AG10803 (cell line): ENCODE measurements around the gene MSX2.

Experiments
- DNase-seq: peaks from one replicate; pipeline ENCODE4 v3.0.0; 2010; ENCODE audit warnings: low read depth
- H3K4me3 ChIP-seq: 2 replicates; pipeline ENCODE4 v1.5.1; 2011; ENCODE audit warnings: mild to moderate bottlenecking, low read length, control low read depth
- TF ChIP-seq, protein P1 (sequence below): conservative IDR thresholded peaks from 2 replicates; pipeline ENCODE4 v1.5.1; 2011; ENCODE audit warnings: mild to moderate bottlenecking, low read length, control low read depth, inconsistent platforms

The MSX2 gene

DNA sequence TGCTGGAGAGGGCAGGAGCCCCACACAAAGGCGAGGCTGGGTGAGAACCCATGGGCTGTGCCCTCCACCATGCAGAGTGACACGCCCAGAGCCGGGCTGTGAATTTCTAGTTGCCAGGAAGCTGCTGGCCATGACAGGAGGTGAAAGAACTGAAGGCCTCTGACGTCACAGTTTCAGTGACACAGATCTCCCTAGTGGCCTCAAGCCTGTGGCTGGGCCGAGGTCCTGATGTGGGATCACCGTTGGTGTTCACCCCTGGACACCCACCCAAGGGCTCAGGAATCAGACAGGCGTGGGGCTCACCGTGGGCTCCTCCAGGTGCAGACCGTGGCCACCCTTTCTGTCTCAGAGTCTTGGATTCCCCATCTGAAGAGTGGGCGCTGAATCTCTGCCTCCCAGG lies 39.9 kb downstream of the MSX2 start:
- TF ChIP-seq, protein P1, sequence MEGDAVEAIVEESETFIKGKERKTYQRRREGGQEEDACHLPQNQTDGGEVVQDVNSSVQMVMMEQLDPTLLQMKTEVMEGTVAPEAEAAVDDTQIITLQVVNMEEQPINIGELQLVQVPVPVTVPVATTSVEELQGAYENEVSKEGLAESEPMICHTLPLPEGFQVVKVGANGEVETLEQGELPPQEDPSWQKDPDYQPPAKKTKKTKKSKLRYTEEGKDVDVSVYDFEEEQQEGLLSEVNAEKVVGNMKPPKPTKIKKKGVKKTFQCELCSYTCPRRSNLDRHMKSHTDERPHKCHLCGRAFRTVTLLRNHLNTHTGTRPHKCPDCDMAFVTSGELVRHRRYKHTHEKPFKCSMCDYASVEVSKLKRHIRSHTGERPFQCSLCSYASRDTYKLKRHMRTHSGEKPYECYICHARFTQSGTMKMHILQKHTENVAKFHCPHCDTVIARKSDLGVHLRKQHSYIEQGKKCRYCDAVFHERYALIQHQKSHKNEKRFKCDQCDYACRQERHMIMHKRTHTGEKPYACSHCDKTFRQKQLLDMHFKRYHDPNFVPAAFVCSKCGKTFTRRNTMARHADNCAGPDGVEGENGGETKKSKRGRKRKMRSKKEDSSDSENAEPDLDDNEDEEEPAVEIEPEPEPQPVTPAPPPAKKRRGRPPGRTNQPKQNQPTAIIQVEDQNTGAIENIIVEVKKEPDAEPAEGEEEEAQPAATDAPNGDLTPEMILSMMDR, result no peak
- no peak overlapping the region for H3K4me3 ChIP-seq
- DNase-seq, result no peak

DNA sequence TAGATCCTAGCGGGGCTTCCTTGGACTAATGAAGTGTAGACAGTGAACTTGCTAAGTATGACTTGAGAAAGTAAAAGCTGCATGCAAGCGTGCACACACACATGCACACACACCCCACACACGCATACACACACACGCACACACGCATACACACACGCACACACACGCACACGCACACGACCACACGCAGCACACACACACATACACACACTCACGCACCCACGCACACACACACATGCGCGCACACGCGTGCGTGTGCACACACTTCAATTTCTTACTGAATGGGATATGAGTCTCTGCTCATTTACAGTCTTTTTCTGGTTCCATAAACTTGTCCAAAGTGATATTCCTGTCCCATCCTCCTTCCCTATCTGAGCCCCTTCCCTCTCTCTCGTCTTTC lies 41.2 kb downstream of the MSX2 start:
- no peak overlapping the region for H3K4me3 ChIP-seq
- TF ChIP-seq, protein P1, result no peak
- no peak for DNase-seq

DNA sequence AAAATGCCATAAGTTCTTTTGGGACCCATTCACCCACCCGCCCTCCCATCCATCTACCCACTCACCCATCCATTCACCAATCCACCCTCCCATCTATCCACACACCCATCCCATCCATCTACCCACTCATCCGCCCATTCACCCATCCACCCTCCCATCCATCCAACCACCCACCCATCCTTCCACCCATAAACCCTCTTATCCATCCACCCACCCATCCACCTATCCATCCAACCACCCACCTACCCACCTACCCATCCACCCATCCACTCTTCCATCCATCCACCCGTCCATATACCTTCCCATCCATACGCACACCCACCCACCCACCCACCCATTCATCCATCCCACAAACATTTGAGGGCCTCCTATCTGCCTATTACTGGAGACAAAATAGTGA lies 43.3 kb downstream of the MSX2 start:
- TF ChIP-seq, protein P1, result no peak
- DNase-seq, result no peak

DNA sequence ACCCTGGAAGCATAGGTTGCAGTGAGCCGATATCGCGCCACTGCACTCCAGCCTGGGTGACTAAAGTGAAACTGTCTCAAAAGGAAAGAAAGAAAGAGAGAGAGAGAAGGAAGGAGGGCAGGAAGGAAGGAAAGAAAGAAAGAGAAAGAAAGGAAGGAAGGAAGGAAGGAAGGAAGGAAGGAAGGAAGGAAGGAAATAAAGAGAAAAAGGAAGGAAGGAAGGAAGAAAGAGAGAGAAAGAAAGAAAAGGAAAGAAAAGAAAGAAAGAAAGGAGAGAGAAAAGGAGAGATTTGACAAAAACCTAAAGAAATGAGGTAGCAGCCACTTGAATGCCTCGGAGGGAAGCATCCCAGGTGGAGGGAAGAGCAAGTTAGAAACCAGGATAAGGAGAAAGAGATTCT lies 44.6 kb downstream of the MSX2 start:
- no peak overlapping the region for H3K4me3 ChIP-seq
- TF ChIP-seq, protein P1, result no peak
- DNase-seq, result no peak

More for the DNA sequence above, 43.3 kb downstream of the MSX2 start:
- H3K4me3 ChIP-seq, result no peak overlapping the region

DNA sequence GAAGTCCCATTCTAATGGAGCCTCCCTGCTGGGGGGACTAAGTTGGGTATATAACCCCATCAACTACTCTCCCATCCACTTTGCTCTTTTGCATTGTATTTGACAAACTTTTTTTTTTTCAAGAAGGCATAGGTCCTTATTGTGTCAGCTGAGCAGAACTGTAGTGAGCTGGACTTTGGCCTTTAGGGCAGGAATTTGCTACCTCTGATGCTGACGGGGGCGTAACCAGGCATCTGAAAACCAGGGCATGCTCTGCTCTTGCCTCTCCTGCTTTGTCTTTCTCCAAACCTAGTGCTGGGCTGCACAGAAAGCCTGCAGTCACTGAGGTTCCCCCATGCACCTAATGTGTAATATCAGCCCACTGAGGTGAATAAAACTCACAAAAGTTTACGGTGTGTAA lies 49.0 kb downstream of the MSX2 start:
- DNase-seq, result no peak
- no peak overlapping the region for H3K4me3 ChIP-seq
- TF ChIP-seq, protein P1, result no peak

DNA sequence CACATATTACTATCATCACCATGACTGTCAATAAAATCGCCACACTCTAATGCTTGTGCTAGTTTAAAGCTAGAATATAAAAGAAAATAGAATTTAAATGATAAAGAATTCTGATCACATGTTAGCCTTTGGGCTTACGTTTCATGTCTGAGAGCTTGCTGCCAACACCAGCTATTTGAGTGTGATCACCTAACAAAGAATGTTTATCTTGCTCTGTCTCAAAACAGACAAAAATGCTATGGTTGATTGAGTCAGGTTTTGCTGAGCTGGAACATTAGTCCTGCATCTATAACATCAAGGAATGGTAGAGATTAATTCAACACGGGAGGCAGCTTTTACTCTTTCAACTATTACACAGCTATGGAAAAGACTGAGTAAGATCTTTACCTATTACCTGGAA lies 50.7 kb downstream of the MSX2 start:
- no peak for DNase-seq
- TF ChIP-seq, protein P1, result no peak

DNA sequence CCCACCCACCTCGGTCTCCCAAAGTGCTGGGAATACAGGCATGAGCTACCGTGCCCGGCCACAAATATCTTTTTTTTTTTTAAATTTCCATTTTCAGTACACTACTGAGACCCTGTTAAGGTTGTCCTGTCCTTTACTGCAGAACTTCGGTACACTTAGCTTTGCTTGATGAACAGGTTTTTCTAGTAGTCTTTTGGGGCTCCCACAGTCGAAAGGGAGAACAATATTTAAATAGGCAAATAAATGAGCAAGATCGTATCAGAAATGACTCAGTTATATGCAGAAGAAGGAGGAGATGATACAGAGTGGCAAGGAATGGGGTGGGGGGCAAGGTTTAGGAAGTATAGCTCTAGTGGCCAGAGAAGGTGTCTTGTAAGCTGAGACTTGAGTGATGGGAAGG lies 52.7 kb downstream of the MSX2 start:
- no peak for DNase-seq
- H3K4me3 ChIP-seq, result no peak overlapping the region
- TF ChIP-seq, protein P1, result no peak

More for the DNA sequence above, 50.7 kb downstream of the MSX2 start:
- H3K4me3 ChIP-seq, result no peak overlapping the region
